Endothelial cell (in vitro differentiated cells): ENCODE data around the gene H2BW2. TPM values are rescaled to one million over a fixed set of nuclear protein-coding genes. Genes with fewer than 3 reads are reported as not detected.
"Not testable (repeated sequence)": the region's sequence is repeated elsewhere in the genome, so short reads cannot be mapped to it uniquely, and the experiment has no call there.

Source experiments
- DNase-seq: peaks from one replicate; pipeline ENCODE4 v3.0.0; 2021; ENCODE audit warnings: low spot score
- H3K27ac Mint-ChIP-seq: one replicate; pipeline ENCODE4 v1.8.0; 2021; ENCODE audit warnings: mixed read lengths, inconsistent platforms; ENCODE audit not compliant: unreplicated experiment
- H3K27me3 Mint-ChIP-seq: one replicate; pipeline ENCODE4 v1.8.0; 2021; ENCODE audit warnings: mild to moderate bottlenecking, moderate library complexity, mixed read lengths, inconsistent platforms; ENCODE audit not compliant: unreplicated experiment
- H3K36me3 Mint-ChIP-seq: one replicate; pipeline ENCODE4 v1.8.0; 2021; ENCODE audit warnings: mild to moderate bottlenecking, low read depth, mixed read lengths, inconsistent platforms; ENCODE audit not compliant: unreplicated experiment
- H3K4me1 Mint-ChIP-seq: one replicate; pipeline ENCODE4 v1.8.0; 2021; ENCODE audit warnings: mild to moderate bottlenecking, mixed read lengths, inconsistent platforms; ENCODE audit not compliant: unreplicated experiment
- H3K4me3 Mint-ChIP-seq: one replicate; pipeline ENCODE4 v1.8.0; 2021; ENCODE audit warnings: mild to moderate bottlenecking, mixed read lengths, inconsistent platforms; ENCODE audit not compliant: unreplicated experiment
- H3K9me3 Mint-ChIP-seq: one replicate; pipeline ENCODE4 v1.8.0; 2021; ENCODE audit warnings: mixed read lengths, inconsistent platforms; ENCODE audit not compliant: unreplicated experiment
- total RNA-seq: library from RNA; stranded (reverse); fragmentation: NEBNext Ultra II Directional; extraction: Animal tissue kit (Norgen Biotek cat#: 25700); gene quantifications from one replicate; pipeline ENCODE4 v1.2.1, GENCODE V29; 2021; ENCODE audit not compliant: unreplicated experiment
- TF ChIP-seq, protein P1 (sequence below): fragments of 200-600 bp; sonication (generic); IDR thresholded peaks from one replicate; pipeline ENCODE4 v1.5.0; 2021; ENCODE audit warnings: antibody characterized with exemption; ENCODE audit not compliant: unreplicated experiment

H2BW2 gene
- total RNA-seq, 1 donor from 2014 or later = not detected

DNA sequence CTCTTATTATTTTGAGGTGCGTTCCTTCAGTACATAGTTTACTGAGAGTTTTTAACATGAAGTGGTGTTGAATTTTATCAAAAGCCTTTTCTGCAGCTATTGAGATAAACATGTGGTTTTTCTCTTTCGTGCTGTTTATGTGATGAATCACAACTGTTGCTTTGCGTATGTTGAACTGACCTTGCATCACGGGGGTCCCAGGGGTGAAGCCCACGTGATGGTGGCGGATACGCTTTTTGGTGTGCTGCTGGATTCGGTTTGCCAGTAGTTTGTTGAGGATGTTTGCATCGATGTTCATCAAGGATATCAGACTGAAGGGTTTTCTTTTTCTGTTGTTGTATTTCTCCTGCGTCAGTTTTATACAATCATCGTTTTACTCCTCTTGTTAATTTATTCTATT is 21.6 kb upstream of the H2BW2 start:
- Mint-ChIP-seq H3K4me3 (no peak overlapping the region), H3K4me1 (no peaks in the 10 kb centered on the region), H3K9me3 (no peaks in the 10 kb centered on the region), H3K27me3 (no peaks in the 10 kb centered on the region), H3K27ac (no peak overlapping the region), H3K36me3 (no peaks in the 10 kb centered on the region)
- no peak for DNase-seq
- TF ChIP-seq, protein P1, sequence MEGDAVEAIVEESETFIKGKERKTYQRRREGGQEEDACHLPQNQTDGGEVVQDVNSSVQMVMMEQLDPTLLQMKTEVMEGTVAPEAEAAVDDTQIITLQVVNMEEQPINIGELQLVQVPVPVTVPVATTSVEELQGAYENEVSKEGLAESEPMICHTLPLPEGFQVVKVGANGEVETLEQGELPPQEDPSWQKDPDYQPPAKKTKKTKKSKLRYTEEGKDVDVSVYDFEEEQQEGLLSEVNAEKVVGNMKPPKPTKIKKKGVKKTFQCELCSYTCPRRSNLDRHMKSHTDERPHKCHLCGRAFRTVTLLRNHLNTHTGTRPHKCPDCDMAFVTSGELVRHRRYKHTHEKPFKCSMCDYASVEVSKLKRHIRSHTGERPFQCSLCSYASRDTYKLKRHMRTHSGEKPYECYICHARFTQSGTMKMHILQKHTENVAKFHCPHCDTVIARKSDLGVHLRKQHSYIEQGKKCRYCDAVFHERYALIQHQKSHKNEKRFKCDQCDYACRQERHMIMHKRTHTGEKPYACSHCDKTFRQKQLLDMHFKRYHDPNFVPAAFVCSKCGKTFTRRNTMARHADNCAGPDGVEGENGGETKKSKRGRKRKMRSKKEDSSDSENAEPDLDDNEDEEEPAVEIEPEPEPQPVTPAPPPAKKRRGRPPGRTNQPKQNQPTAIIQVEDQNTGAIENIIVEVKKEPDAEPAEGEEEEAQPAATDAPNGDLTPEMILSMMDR = no peak

DNA sequence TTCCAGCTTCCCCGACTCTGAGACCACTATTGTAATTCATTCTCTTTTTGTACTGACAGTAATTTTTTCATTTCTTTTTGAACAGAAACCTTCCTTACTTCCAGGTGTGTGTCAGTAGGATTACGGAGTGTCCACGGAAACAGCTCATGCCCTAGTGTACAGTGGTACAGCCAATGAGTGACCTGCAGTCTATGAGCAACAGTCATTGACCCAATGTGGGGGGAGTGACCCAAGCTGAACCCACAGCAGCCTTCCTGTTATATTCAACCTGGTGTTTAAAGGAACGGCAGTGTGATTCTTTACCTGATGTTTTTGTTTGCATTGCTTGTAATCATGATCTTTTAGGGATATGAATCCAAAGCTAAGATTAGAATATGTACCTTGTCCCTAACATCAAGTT is 1.2 kb downstream of the H2BW2 start:
- Mint-ChIP-seq H3K4me3 (no peak overlapping the region), H3K9me3 (no peaks in the 10 kb centered on the region), H3K27me3 (peaks cover 2% of the 10 kb centered on the region), H3K4me1 (no peaks in the 10 kb centered on the region), H3K36me3 (no peaks in the 10 kb centered on the region), H3K27ac (no peak overlapping the region)
- TF ChIP-seq, protein P1 = no peak
- DNase-seq = no peak

DNA sequence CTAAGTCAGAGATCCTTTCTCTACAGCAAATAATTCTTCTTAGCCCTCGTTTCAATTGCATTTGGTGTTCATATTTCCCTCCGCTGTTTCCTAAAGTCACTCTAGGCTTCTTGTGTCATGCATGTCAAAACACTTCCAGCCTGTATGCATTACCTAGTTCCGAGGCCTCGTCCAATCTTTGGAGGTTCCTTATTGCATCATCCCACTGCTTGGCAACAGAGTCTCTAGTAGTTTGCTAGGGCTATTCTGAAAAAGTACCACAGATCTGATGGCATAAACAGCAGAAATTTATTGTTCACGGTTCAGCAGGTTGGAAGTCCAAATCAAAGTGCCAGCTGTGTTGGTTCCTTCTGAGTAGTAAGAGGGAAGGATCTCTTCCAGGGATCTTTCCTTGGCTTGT is 5.9 kb downstream of the H2BW2 start:
- no peaks in the 10 kb centered on the region for H3K36me3 Mint-ChIP-seq
- no peaks in the 10 kb centered on the region for H3K9me3 Mint-ChIP-seq
- H3K4me3 Mint-ChIP-seq = no peak overlapping the region
- no peaks in the 10 kb centered on the region for H3K27me3 Mint-ChIP-seq
- no peaks in the 10 kb centered on the region for H3K4me1 Mint-ChIP-seq
- DNase-seq = no peak
- no peak overlapping the region for H3K27ac Mint-ChIP-seq
- TF ChIP-seq, protein P1 = no peak

DNA sequence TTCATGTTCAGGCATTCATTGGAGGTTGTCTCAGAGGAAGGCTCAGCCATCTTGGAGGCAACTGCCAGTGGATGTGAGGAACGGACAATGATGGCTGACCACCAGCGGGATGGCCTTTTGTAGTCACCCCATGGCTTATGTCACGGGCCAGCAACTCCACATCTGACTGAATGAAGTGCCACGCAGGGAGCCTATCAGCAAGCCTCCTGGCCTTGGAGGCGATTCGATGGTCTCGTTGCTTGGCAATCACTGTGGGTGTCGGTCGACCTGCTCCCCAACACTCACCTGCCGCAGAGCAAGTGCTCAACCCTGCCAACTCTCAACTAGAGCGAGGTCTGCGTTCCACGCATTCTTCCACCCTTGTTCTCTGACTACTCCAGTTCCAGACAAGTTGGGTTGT is 7.4 kb downstream of the H2BW2 start:
- H3K27me3 Mint-ChIP-seq = no peaks in the 10 kb centered on the region
- TF ChIP-seq, protein P1 = no peak

DNA sequence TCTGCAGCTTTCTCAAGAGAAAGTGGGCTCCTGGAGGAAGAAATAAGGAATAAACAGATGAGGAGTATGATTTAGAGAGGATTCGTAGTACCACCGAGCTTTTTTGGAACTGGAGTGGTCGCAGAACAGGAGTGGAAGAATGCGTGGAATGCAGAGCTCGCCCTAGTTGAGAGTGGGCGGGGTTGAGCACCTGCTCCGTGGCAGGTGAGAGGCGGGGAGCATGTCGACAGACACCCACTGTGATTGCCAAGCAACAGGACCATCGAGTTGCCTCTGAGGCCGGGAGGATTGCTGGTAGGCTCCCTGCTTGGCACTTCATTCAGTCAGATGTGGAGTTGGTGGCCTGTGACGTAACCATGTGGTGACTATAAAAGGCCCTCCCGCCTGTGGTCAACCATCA is 15.2 kb downstream of the H2BW2 start:
- not testable (repeated sequence) for H3K27ac Mint-ChIP-seq, H3K9me3 Mint-ChIP-seq, H3K36me3 Mint-ChIP-seq, H3K4me1 Mint-ChIP-seq, DNase-seq, H3K4me3 Mint-ChIP-seq, H3K27me3 Mint-ChIP-seq

More for the DNA sequence above, 7.4 kb downstream of the H2BW2 start:
- Mint-ChIP-seq H3K4me1 (no peaks in the 10 kb centered on the region), H3K9me3 (no peaks in the 10 kb centered on the region), H3K4me3 (no peak overlapping the region), H3K27ac (no peak overlapping the region), H3K36me3 (no peaks in the 10 kb centered on the region)
- no peak for DNase-seq

DNA sequence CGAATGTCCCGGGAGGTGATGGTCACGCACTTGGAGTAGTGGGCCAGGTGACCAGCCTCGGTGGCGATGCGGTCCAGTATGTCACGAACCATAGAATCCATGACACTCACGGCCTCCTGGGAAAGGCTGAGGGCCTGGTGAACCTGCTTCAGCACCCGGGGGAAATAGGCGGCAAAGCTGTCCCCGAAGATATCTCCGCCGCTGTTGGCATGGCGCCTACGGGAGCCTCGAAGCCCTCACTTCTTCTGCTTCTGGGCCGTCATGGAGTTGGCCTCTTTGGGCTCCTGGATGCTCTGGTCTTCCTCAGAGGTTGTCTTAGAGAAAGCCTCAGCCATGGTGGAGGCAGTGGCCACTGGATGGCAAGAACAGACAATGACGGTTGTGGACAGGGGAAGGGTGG is 22.9 kb downstream of the H2BW2 start:
- H3K9me3 Mint-ChIP-seq, H3K4me3 Mint-ChIP-seq, H3K27me3 Mint-ChIP-seq, H3K27ac Mint-ChIP-seq, H3K36me3 Mint-ChIP-seq, H3K4me1 Mint-ChIP-seq, DNase-seq: not testable (repeated sequence)

DNA sequence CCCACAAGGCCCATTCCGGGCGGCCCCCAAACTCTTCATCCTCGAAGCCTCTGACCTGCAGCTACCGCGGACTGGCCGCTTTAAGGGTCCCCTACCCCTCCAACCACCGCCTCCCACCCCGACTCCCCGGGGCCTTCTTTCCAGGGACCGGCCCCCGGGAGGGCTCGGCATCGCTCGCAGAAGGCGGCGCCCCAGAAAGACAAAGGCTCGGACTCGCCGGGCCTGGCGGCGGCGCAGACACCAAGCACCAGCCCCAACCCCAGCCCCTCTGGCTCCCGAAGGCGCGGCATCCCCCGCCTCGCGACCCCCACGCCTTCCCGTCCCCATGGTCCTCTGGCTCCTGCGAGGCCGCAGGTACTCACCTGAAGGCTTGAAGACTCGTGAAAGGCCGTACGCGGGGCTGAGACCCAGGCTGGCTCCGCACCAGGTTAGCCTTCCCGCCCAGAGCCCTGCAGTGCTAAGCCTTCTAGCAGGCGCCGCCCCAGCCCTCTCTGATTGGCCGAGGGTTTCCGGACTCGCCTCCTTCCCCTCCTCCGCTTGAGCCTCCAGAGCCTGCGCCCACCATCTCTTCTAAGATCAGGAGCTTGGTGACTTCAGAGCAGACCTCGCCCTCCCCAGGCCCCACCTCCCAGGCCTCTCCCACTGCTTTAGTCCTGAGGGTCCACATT is 36.2 kb downstream of the H2BW2 start, which contains the start of gene TMSB15C:
TMSB15C (minus strand) TSS at position 459 of the 668 bp plus-strand sequence.
- not testable (repeated sequence) for H3K27me3 Mint-ChIP-seq, H3K36me3 Mint-ChIP-seq, DNase-seq, H3K4me3 Mint-ChIP-seq, H3K4me1 Mint-ChIP-seq, H3K27ac Mint-ChIP-seq, H3K9me3 Mint-ChIP-seq

DNA sequence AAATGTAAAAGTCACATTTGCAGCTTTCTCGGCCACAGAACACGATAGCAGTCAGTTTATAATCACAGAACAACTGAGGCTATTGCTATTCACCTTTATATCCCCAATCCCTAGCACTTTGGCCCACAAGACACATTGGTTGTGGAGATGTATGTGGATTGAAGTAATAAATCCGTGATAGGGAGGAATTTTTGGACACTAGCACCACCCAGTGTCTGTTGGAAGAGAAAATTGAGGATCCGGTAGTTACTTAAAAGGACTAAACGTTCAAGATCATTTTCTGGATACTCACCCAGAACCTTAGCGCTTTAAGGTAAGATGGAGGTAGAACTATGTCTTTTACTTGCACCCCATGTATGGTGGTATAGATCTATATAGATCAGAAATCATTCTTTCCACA is 38.1 kb downstream of the H2BW2 start:
- not testable (repeated sequence) for H3K4me3 Mint-ChIP-seq, H3K27ac Mint-ChIP-seq, H3K27me3 Mint-ChIP-seq, H3K4me1 Mint-ChIP-seq, DNase-seq, H3K36me3 Mint-ChIP-seq, H3K9me3 Mint-ChIP-seq
